Endometrial microvascular endothelial cells (primary cell): ENCODE data around the gene TUBA4B. TPM values are rescaled to one million over a fixed set of nuclear protein-coding genes. Genes with fewer than 3 reads are reported as not detected.
"Not testable (repeated sequence)": the region's sequence is repeated elsewhere in the genome, so short reads cannot be mapped to it uniquely, and the experiment has no call there.

ENCODE experiments used
- in situ Hi-C: cut with HindIII; loops from 2 replicates; pipeline ENCODE4 v1.10.0; 2017; ENCODE audit warnings: low sequenced_read_pairs, low pct_unique_long_range_greater_than_20kb; ENCODE audit errors: inconsistent ontology term
- total RNA-seq: library from RNA; depleted of rRNA; stranded (reverse); fragments of >200 nt; gene quantifications from one replicate; pipeline ENCODE4 v1.2.3, GENCODE V29; 2015; ENCODE audit errors: inconsistent ontology term

The TUBA4B gene
- total RNA-seq, 1 donor from 2014 or later = not detected

GRCh38 chr2:219245148-219245898, 7.7 kb upstream of the TUBA4B start, which contains the start of the genes GLB1L and STK16:
Gene GLB1L, minus strand, starts transcription at chr2:219245444. Its CDS starts 1,871 bp downstream, at chr2:219243573.
Gene STK16, plus strand, starts transcription at chr2:219245479. Its CDS starts 521 bp downstream, at chr2:219246000.
- in situ Hi-C loops = no loop called here

GRCh38 chr2:219245899-219246230, 7.2 kb upstream of the TUBA4B start:
- in situ Hi-C loops = no loop called here

GRCh38 chr2:219246559-219246958, 6.5 kb upstream of the TUBA4B start:
- in situ Hi-C loops = no loop called here

- in situ Hi-C loops = no loop called here
Measured at GRCh38 chr2:219247678-219248642, 5.1 kb upstream of the TUBA4B start.

GRCh38 chr2:219248845-219249202, 4.2 kb upstream of the TUBA4B start:
- in situ Hi-C loops = no loop called here

- in situ Hi-C loops = no loop called here
Measured at GRCh38 chr2:219249203-219249980, 3.7 kb upstream of the TUBA4B start.

GRCh38 chr2:219250049-219250781, 2.8 kb upstream of the TUBA4B start:
- in situ Hi-C loops = no loop called here

- in situ Hi-C loops = no loop called here
Measured at GRCh38 chr2:219251656-219252055, 1.4 kb upstream of the TUBA4B start.

GRCh38 chr2:219252084-219252483, 959 bp upstream of the TUBA4B start:
- in situ Hi-C loops = no loop called here

- in situ Hi-C loops = no loop called here
Measured at GRCh38 chr2:219252570-219252899, 508 bp upstream of the TUBA4B start.

GRCh38 chr2:219253753-219254589, 928 bp downstream of the TUBA4B start, which contains the start of gene TUBA4A:
Gene TUBA4A, minus strand, starts transcription at chr2:219253918. Its CDS starts 60 bp downstream, at chr2:219253858.
- in situ Hi-C loops = no loop called here

GRCh38 chr2:219254590-219255201, 1.7 kb downstream of the TUBA4B start:
- in situ Hi-C loops = no loop called here

- in situ Hi-C loops = not testable (repeated sequence)
Measured at GRCh38 chr2:219258942-219259341, 5.9 kb downstream of the TUBA4B start.

GRCh38 chr2:219261024-219261855, 8.2 kb downstream of the TUBA4B start:
- in situ Hi-C loops = no loop called here

- in situ Hi-C loops = no loop called here
Measured at GRCh38 chr2:219266232-219266631, 13.2 kb downstream of the TUBA4B start.

GRCh38 chr2:219266886-219267285, 13.8 kb downstream of the TUBA4B start:
- in situ Hi-C loops = no loop called here
